ENCODE measurements around the gene TNNI3K. TPM values are rescaled to one million over a fixed set of nuclear protein-coding genes. Genes with fewer than 3 reads are reported as not detected.

Gene TNNI3K
- total and polyA plus RNA-seq, 2 of the 8 experiments (the other 6 are each of a cell fraction or from before 2014, with no cell fraction given) = 0.41 to 0.48 TPM

DNA sequence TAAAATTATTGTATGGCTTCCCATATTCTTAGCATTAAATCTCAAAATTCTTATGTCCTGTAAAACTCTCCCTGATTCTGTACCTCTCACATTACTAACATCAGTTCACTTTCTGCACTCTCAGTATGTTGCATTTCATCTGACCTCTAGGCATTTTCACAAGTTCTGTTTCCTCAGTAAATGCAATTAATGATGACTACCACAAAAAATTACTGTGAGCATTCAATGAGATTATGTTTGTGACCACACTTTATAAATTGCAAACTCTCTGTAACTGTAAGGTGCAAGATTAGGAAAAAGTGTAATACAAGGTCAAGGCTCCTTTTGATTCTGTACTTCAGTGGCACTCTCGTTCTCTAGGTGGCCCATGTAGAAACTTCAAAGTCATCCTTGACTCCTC is 216.8 kb downstream of the TNNI3K start:
- no peak overlapping the region for H4K91ac ChIP-seq (replicated peaks; ENCODE audit: insufficient read length, low read length)
- no peaks in the 10 kb centered on the region for H3K36me3 ChIP-seq (ENCODE audit: control insufficient read depth in 2 of 4, insufficient read depth in 4 of 4, low read length in 3 of 4)
- no peaks in the 10 kb centered on the region for H3K4me1 ChIP-seq (replicated peaks in 1 of 4; ENCODE audit: control insufficient read depth in 3 of 4, insufficient read depth in 4 of 4, low read length in 3 of 4)
- ChIA-PET CTCF (ENCODE audit: partially characterized antibody) (no interaction called here), POLR2A (ENCODE audit: partially characterized antibody) (no interaction called here)
- H3K23me2 ChIP-seq (ENCODE audit: low read depth, low read length) = no peaks in the 10 kb centered on the region
- 0 out of 4 replicates have a peak, but pooled peaks cover 0 to 4% of the 10 kb centered on the region in 2 experiments for H3K9me3 ChIP-seq (ENCODE audit: insufficient read depth in 2 of 2, low read depth in 1 of 2, low read length in 1 of 2)
- H2BK20ac ChIP-seq (ENCODE audit: low read length) = no peak overlapping the region
- no peak overlapping the region for H3K56ac ChIP-seq (replicated peaks; ENCODE audit: insufficient read length, low read depth, low read length)
- no peak overlapping the region for H3K4me2 ChIP-seq (ENCODE audit: insufficient read depth in 1 of 2, low read depth in 2 of 2, low read length in 2 of 2)
- no peak overlapping the region for H3K27ac ChIP-seq (ENCODE audit: low read depth, low read length)
- H2BK120ac ChIP-seq (replicated peaks; ENCODE audit: low read depth, low read length) = no peak overlapping the region
- H4K5ac ChIP-seq (ENCODE audit: insufficient read length, low read depth, low read length) = no peak overlapping the region
- WGBS, 2 experiments (ENCODE audit: extremely low coverage in 1 of 2, insufficient coverage in 1 of 2, insufficient read length in 1 of 2, insufficient replicate concordance in 2 of 2, low coverage in 1 of 2, low lambda C conversion rate in 2 of 2, missing lambda C conversion rate in 1 of 2) = 83% methylated on average over 1 of the region's 1 CpG; no CpG with 5 or more reads in 1 of the 2 experiments
- FAIRE-seq (no peak), DNase-seq (ENCODE audit: low read depth in 1 of 2, low spot score in 2 of 2) (no peak)
- no peak overlapping the region for H3K9ac ChIP-seq (replicated peaks in 1 of 4; ENCODE audit: extremely low read depth in 1 of 4, low read depth in 3 of 4, low read length in 3 of 4)
- no peak overlapping the region for H3K4me3 ChIP-seq (ENCODE audit: extremely low read depth in 1 of 4, insufficient read depth in 2 of 4, low read depth in 3 of 4, low read length in 4 of 4)
- H3K18ac ChIP-seq (ENCODE audit: extremely low read depth, low read length) = no peak overlapping the region
- H3K79me2 ChIP-seq (ENCODE audit: control insufficient read depth in 1 of 2, insufficient read depth in 2 of 2, low read length in 2 of 2) = no peaks in the 10 kb centered on the region
- no peak overlapping the region for H2BK12ac ChIP-seq (ENCODE audit: low read depth, low read length)
- H2BK15ac ChIP-seq (ENCODE audit: low read length) = no peak overlapping the region
- no peak overlapping the region for H2AK5ac ChIP-seq (ENCODE audit: low read depth, low read length)
- H3K4ac ChIP-seq (replicated peaks; ENCODE audit: insufficient read length, low read depth, low read length) = no peak overlapping the region
- no peak overlapping the region for H4K8ac ChIP-seq (ENCODE audit: extremely low read depth, insufficient read depth, low read length)
- H3K79me1 ChIP-seq (ENCODE audit: low read depth, low read length) = no peaks in the 10 kb centered on the region
- H3K14ac ChIP-seq (ENCODE audit: insufficient read length) = no peak overlapping the region
- H2AFZ ChIP-seq (ENCODE audit: low read length) = no peak overlapping the region
- no peaks in the 10 kb centered on the region for H3K27me3 ChIP-seq (replicated peaks in 1 of 4; ENCODE audit: control insufficient read depth in 3 of 4, extremely low read depth in 1 of 4, insufficient read depth in 3 of 4, low read length in 3 of 4)
- H4K20me1 ChIP-seq (replicated peaks in 1 of 2; ENCODE audit: control insufficient read depth in 1 of 2, insufficient read depth in 2 of 2, low read length in 2 of 2) = no peaks in the 10 kb centered on the region
- H3K23ac ChIP-seq (ENCODE audit: insufficient read length) = no peak overlapping the region
- no peak overlapping the region for H2BK5ac ChIP-seq (ENCODE audit: low read depth, low read length)
- TF ChIP-seq EZH2 (IDR thresholded peaks at IDR 0.05; ENCODE audit: low read depth, low read length, severe bottlenecking) (no peak), KDM4A (IDR thresholded peaks at IDR 0.05; ENCODE audit: low read depth, low read length, severe bottlenecking) (no peak), CHD1 (IDR thresholded peaks at IDR 0.05; ENCODE audit: low read depth, low read length) (no peak), PHF8 (conservative IDR thresholded peaks at IDR 0.05; ENCODE audit: low read depth, low read length) (no peak), EGR1 (IDR thresholded peaks at IDR 0.05; ENCODE audit: borderline replicate concordance, low read depth, low read length) (no peak), FOSL1 (IDR thresholded peaks at IDR 0.05; ENCODE audit: insufficient read depth, low read depth, low read length) (no peak), RXRA (IDR thresholded peaks at IDR 0.05; ENCODE audit: insufficient read depth, low read depth, low read length) (no peak), TAF7 (optimal IDR thresholded peaks at IDR 0.05; ENCODE audit: borderline replicate concordance, low read depth, low read length) (no peak), POU5F1 (IDR thresholded peaks at IDR 0.05; ENCODE audit: low read depth, low read length) (no peak), SP4 (IDR thresholded peaks at IDR 0.05; ENCODE audit: low read length) (no peak), YY1 (IDR thresholded peaks at IDR 0.05; ENCODE audit: low read depth, low read length) (no peak), RFX5 (IDR thresholded peaks at IDR 0.05; ENCODE audit: borderline replicate concordance, low read depth, low read length) (no peak)
- TF ChIP-seq, protein P1, sequence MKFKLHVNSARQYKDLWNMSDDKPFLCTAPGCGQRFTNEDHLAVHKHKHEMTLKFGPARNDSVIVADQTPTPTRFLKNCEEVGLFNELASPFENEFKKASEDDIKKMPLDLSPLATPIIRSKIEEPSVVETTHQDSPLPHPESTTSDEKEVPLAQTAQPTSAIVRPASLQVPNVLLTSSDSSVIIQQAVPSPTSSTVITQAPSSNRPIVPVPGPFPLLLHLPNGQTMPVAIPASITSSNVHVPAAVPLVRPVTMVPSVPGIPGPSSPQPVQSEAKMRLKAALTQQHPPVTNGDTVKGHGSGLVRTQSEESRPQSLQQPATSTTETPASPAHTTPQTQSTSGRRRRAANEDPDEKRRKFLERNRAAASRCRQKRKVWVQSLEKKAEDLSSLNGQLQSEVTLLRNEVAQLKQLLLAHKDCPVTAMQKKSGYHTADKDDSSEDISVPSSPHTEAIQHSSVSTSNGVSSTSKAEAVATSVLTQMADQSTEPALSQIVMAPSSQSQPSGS (IDR thresholded peaks at IDR 0.05; ENCODE audit: low read length) = no peak

All from H1 (cell line).